Measurements from ENCODE around the gene CABLES2.

CABLES2 gene

DNA sequence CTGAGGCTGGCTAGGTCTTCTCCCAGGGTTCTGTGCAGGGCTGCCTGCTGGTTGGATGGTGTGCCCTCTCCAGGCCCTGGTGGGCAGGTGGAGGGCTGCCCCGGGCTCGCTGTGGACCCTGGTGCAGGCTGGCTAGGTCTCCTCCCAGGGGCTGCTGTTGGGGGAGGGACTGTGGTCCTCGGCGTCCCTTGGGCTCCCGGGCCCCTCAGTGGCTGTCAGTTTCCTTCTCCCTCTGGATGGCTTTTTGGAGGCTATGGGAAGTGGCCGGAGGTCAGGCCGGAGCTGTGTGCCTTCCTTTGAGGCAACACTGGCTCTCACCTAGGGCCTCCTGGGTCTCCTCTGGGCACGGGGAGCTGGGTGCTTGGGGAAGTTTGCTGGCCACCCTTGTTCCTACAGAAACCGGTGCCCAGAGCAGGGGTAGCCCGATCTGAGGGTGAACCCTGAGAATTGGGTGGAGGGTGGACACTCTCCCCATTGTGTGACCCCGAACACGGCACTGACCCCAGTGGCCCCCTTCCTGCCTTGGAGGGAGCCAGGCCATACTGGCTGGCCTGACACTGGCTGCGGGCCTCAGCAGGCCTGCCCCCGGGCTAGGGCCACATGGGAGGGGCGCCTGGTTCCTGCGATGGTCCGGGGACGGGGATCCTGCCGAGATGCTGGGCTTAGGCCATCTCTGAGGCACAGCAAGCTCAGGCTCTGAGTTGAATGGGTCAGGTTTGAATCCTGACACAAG lies 3.8 kb upstream of the CABLES2 start:
- DNase-seq (ENCODE audit: low spot score) = no peak
- no peak for TF ChIP-seq CTCF (IDR thresholded peaks at IDR 0.05; ENCODE audit: extremely low read depth, missing control alignments)

- peak; percentile 74 for DNase-seq (ENCODE audit: low spot score)
- peak; percentile 52 for TF ChIP-seq CTCF (IDR thresholded peaks at IDR 0.05; ENCODE audit: extremely low read depth, missing control alignments)
These were observed 3.1 kb upstream of the CABLES2 start for GRCh38 chr20:62409931-62410745.

GRCh38 chr20:62409086-62409853 lies 2.2 kb upstream of the CABLES2 start:
- TF ChIP-seq CTCF (IDR thresholded peaks at IDR 0.05; ENCODE audit: extremely low read depth, missing control alignments) = no peak
- no peak for DNase-seq (ENCODE audit: low spot score)

- no peak for DNase-seq (ENCODE audit: low spot score)
- TF ChIP-seq CTCF (IDR thresholded peaks at IDR 0.05; ENCODE audit: extremely low read depth, missing control alignments) = no peak
These were observed 1.6 kb upstream of the CABLES2 start for GRCh38 chr20:62408640-62409039.

DNA sequence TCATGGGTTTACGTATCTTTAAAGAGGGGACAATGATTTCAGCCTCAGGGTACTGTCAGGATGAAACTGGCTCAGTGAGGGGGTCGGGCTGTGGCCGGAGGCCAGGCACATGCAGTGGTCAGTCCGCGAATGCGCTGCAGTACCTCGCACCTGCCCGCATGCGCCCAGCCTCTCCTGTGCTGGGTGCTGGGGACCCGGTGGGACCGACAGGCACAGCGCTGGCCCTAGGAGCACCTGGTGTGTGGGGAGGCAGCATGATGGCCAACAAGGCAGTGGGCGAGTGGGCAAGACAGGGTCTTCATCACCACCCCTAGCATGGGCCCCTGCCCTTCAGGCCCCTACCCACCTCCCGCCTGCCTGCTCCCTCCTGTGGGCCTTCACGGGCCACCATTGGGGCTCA lies 970 bp upstream of the CABLES2 start:
- TF ChIP-seq CTCF (IDR thresholded peaks at IDR 0.05; ENCODE audit: extremely low read depth, missing control alignments) = no peak

DNA sequence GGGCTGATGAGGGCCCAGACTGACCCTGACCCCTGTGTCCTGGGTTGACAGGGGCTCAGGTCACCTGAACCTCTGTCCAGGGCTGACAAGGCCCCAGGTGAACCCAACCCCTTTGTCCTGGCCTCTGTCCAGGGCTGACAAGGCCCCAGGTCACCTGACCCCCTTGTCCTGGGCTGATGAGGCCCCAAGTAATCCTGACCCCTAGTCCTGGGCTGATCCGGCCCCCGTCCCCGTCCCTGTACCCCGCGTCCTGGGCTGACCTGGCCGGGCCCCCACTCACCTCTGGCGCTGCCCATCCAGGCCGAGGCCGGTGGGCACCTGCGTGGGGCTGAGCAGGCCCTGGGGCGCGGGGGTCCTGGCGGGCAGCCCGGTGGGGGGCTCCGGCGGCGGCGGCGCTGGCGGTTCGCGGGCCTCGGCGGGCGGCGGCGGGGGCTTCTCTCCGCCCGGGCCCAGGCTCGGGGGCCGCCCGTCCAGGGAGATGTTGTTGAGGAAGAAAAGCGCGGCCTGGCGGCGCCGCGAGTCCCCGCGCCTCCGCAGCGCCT lies 379 bp downstream of the CABLES2 start:
- no peak for TF ChIP-seq CTCF (IDR thresholded peaks at IDR 0.05; ENCODE audit: extremely low read depth, missing control alignments)

More for the DNA sequence above, 970 bp upstream of the CABLES2 start:
- no peak for DNase-seq (ENCODE audit: low spot score)

More for the DNA sequence above, 379 bp downstream of the CABLES2 start:
- DNase-seq (ENCODE audit: low spot score) = no peak
